HCT116 (cell line): ENCODE results near the gene UVRAG. TPM values are rescaled to one million over a fixed set of nuclear protein-coding genes. Genes with fewer than 3 reads are reported as not detected.

Experiments
- ATAC-seq: fragments of 200-7000 bp; cut with Tn5 transposase; 2 replicates; pipeline ENCODE4 v1.9.1; 2020; ENCODE audit warnings: mild to moderate bottlenecking, moderate library complexity
- BruUV-seq: library from RNA; stranded (reverse); fragments of 400-500 nt; replicated peaks from 2 replicates; lab custom pipeline; 2021; lab: Mats Ljungman, UMichigan
- CTCF ChIA-PET: fragments of 300-600 bp; sonication (Branson Sonifier 250); formaldehyde crosslinking; loops from one replicate; lab custom pipeline; 2021; ENCODE audit warnings: antibody characterized with exemption; lab: Charles Lee
- POLR2A ChIA-PET: fragments of 300-600, 350-600 bp; sonication (Branson Sonifier 250); formaldehyde crosslinking; loops from one replicate; lab custom pipeline; 2021; ENCODE audit warnings: antibody characterized with exemption; lab: Charles Lee
- RAD21 ChIA-PET, 2 experiments: fragments of 300-600 bp; sonication (Branson Sonifier 250); formaldehyde crosslinking; loops; one replicate each; lab custom pipeline; 2023; ENCODE audit warnings: low total read pairs in 2 of 2; ENCODE audit not compliant: uncharacterized antibody in 2 of 2, unreplicated experiment in 2 of 2, low non-redundant PET in 1 of 2; lab: Charles Lee
- DNase-seq: peaks from one replicate; pipeline ENCODE4 v3.0.0-alpha.2; 2010; ENCODE audit warnings: low read depth, low spot score
- H2AFZ ChIP-seq: fragments of 200-600 bp; shearing (Covaris generic), sonication (generic); 2 replicates; pipeline ENCODE4 v1.6.1; 2017; ENCODE audit warnings: low read depth, mixed run types, mixed read lengths, antibody characterized with exemption, low read length; ENCODE audit not compliant: poor library complexity, severe bottlenecking
- H3K27ac ChIP-seq: 2 replicates; pipeline ENCODE4 v1.5.1; 2012; ENCODE audit warnings: low read depth, low read length
- H3K27me3 ChIP-seq: fragments of 200-600 bp; sonication (generic); 2 replicates; pipeline ENCODE4 v1.6.1; 2016; ENCODE audit warnings: mixed run types, low read length, mixed read lengths; ENCODE audit not compliant: insufficient read depth
- H3K36me3 ChIP-seq, 2 experiments: fragments of 200-500 bp in 1 of 2; fragments of 200-600 bp in 1 of 2; sonication (Bioruptor generic) in 1 of 2; sonication (generic) in 1 of 2; 2 replicates each; pipeline versions ENCODE4 v1.5.1 to v1.6.1; 2014 to 2016; ENCODE audit warnings: low read length in 2 of 2, inconsistent platforms in 1 of 2, mixed read lengths in 1 of 2, mixed run types in 1 of 2; ENCODE audit not compliant: insufficient read depth in 2 of 2, control insufficient read depth in 1 of 2
- H3K4me1 ChIP-seq, 2 experiments: fragments of 200-600 bp in 1 of 2; sonication (generic) in 1 of 2; 2 replicates each; pipeline versions ENCODE4 v1.5.1 to v1.6.1; 2012 to 2017; ENCODE audit warnings: low read length in 2 of 2, inconsistent platforms in 1 of 2, mild to moderate bottlenecking in 1 of 2, mixed read lengths in 1 of 2, mixed run types in 1 of 2, moderate library complexity in 1 of 2; ENCODE audit not compliant: insufficient read depth in 2 of 2, control insufficient read depth in 1 of 2
- H3K4me2 ChIP-seq: fragments of 200-600 bp; sonication (generic); 2 replicates; pipeline ENCODE4 v1.6.1; 2017; ENCODE audit warnings: mixed run types, low read length, mixed read lengths
- H3K4me3 ChIP-seq, 2 experiments: fragments of 200-600 bp in 1 of 2; sonication (generic) in 1 of 2; replicated peaks in 1 of 2; 2 replicates each; pipeline ENCODE4 v1.5.1; 2011 to 2016; ENCODE audit warnings: low read length in 2 of 2, control low read depth in 1 of 2, low read depth in 1 of 2, mild to moderate bottlenecking in 1 of 2, mixed read lengths in 1 of 2, mixed run types in 1 of 2
- H3K79me2 ChIP-seq: fragments of 200-600 bp; sonication (generic); 2 replicates; pipeline ENCODE4 v1.6.1; 2017; ENCODE audit warnings: mild to moderate bottlenecking, mixed run types, low read length, moderate library complexity, mixed read lengths; ENCODE audit not compliant: insufficient read depth
- H3K9ac ChIP-seq: fragments of 200-600 bp; sonication (generic); 2 replicates; pipeline ENCODE4 v1.6.1; 2016; ENCODE audit warnings: low read length, mixed read lengths
- H3K9me2 ChIP-seq: fragments of 200-600 bp; sonication (generic), shearing (Covaris generic); 2 replicates; pipeline ENCODE4 v1.6.1; 2017; ENCODE audit warnings: mixed run types, mild to moderate bottlenecking, moderate library complexity; ENCODE audit not compliant: insufficient read depth
- H3K9me3 ChIP-seq, 2 experiments: fragments of 200-500 bp in 1 of 2; fragments of 200-600 bp in 1 of 2; sonication (Bioruptor generic) in 1 of 2; sonication (generic) in 1 of 2; 2 replicates each; pipeline ENCODE4 v1.6.1; 2014 to 2017; ENCODE audit warnings: low read length in 2 of 2, mixed read lengths in 2 of 2, inconsistent platforms in 1 of 2, low read depth in 1 of 2, mild to moderate bottlenecking in 1 of 2, mixed run types in 1 of 2, moderate library complexity in 1 of 2; ENCODE audit not compliant: control insufficient read depth in 1 of 2, insufficient read depth in 1 of 2
- H4K20me1 ChIP-seq: fragments of 200-600 bp; sonication (generic), shearing (Covaris generic); 2 replicates; pipeline ENCODE4 v1.6.1; 2017; ENCODE audit warnings: mixed run types, mild to moderate bottlenecking, moderate library complexity; ENCODE audit not compliant: insufficient read depth
- CEBPB ChIP-seq: IDR thresholded peaks from 2 replicates; pipeline ENCODE4 v1.6.1; 2012; ENCODE audit warnings: low read depth
- EZH2 ChIP-seq: fragments of 200-600 bp; sonication (generic); IDR thresholded peaks from 2 replicates; pipeline ENCODE4 v1.6.1; 2017; ENCODE audit warnings: antibody characterized with exemption, mixed run types
- FOSL1 ChIP-seq: IDR thresholded peaks from 2 replicates; pipeline ENCODE4 v1.6.1; 2012; ENCODE audit warnings: low read depth
- POLR2A ChIP-seq: IDR thresholded peaks from 2 replicates; pipeline ENCODE4 v1.7.0; 2011; ENCODE audit warnings: borderline replicate concordance; ENCODE audit not compliant: insufficient read depth, insufficient read length; ENCODE audit errors: extremely low read depth
- RAD21 ChIP-seq: IDR thresholded peaks from 2 replicates; pipeline ENCODE4 v1.6.1; 2012; ENCODE audit warnings: low read depth, mild to moderate bottlenecking
- SIN3A ChIP-seq: IDR thresholded peaks from 2 replicates; pipeline ENCODE4 v1.6.1; 2012; ENCODE audit warnings: low read depth
- SP1 ChIP-seq: IDR thresholded peaks from 2 replicates; pipeline ENCODE4 v1.6.1; 2012; ENCODE audit warnings: low read depth
- SRF ChIP-seq: IDR thresholded peaks from 2 replicates; pipeline ENCODE4 v1.6.1; 2012; ENCODE audit warnings: low read depth
- TCF7L2 ChIP-seq: IDR thresholded peaks from 2 replicates; pipeline ENCODE4 v1.7.0; 2011; ENCODE audit warnings: borderline replicate concordance, inconsistent platforms; ENCODE audit not compliant: insufficient read depth, insufficient read length; ENCODE audit errors: extremely low read depth
- YY1 ChIP-seq: IDR thresholded peaks from 2 replicates; pipeline ENCODE4 v1.6.1; 2011; ENCODE audit warnings: low read length, low read depth, moderate library complexity, mild to moderate bottlenecking; ENCODE audit not compliant: insufficient replicate concordance; ENCODE audit errors: extremely low read depth
- ZNF274 ChIP-seq: fragments of 200-500 bp; sonication (Bioruptor generic); IDR thresholded peaks from 2 replicates; pipeline ENCODE4 v1.6.1; 2014; ENCODE audit warnings: mild to moderate bottlenecking, low read depth, low read length, inconsistent platforms
- intact Hi-C: fragments of 100-400 bp; cut with micrococcal nuclease; formaldehyde crosslinking; loops from 2 replicates; pipeline ENCODE4 v1.10.0; 2022
- total RNA-seq: library from RNA; stranded (reverse); gene quantifications from one replicate; pipeline ENCODE4 v1.2.1, GENCODE V29; 2021; ENCODE audit not compliant: unreplicated experiment
- TF ChIP-seq, protein P1 (sequence below), 3 experiments: fragments of 200-600 bp in 1 of 3; sonication (generic) in 1 of 3; IDR thresholded peaks in 2 of 3; conservative IDR thresholded peaks in 1 of 3; 2 replicates each; pipeline ENCODE4 v1.5.1; 2012 to 2017; ENCODE audit warnings: low read depth in 2 of 3, low read length in 2 of 3, antibody characterized with exemption in 1 of 3, borderline replicate concordance in 1 of 3, control low read depth in 1 of 3, mild to moderate bottlenecking in 1 of 3, mixed read lengths in 1 of 3, mixed run types in 1 of 3, moderate library complexity in 1 of 3; ENCODE audit not compliant: insufficient read depth in 1 of 3
- TF ChIP-seq, protein P2 (sequence below): IDR thresholded peaks from 2 replicates; pipeline ENCODE4 v1.6.1; 2012
- TF ChIP-seq, protein P3 (sequence below): IDR thresholded peaks from 2 replicates; pipeline ENCODE4 v1.6.1; 2012; ENCODE audit warnings: low read depth

UVRAG gene
- total RNA-seq, 1 experiment from 2014 or later, result 12.3 TPM

DNA sequence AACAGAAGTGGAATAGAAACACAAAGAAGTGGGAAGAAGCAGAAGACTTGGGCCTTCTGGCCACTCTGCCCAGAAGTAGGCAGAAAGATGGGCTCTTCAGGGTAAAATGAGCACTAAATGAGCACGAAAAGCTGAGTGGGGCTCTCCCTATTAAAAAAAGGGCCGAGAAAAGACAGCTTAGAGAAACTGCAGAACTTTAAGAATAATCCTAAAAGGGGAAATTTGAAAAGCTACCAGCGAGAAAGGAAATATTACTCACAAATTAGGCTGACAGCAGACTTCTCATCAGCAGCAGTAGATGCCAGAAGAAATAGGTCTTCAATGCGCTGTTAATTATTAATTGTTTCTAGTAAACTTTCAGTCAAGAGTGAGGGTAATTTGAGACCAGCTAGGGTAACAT, 78.2 kb downstream of the UVRAG start:
- intact Hi-C loops, result no loop called here
- ATAC-seq, result no peak

More for the DNA sequence above, 78.2 kb downstream of the UVRAG start:
- no peaks in the 10 kb centered on the region for H3K4me1 ChIP-seq
- no peaks in the 10 kb centered on the region for H3K27me3 ChIP-seq
- no peak overlapping the region for H3K9ac ChIP-seq
- H3K36me3 ChIP-seq, result no peaks in the 10 kb centered on the region
- ChIA-PET RAD21 (no interaction called here), POLR2A (no interaction called here), CTCF (interaction anchor here (2.1 kb wide), 1 partner anchor 259 kb away, joined by 8 read pairs; no protein-coding TSS in a partner anchor)
- H3K27ac ChIP-seq, result no peak overlapping the region
- no peaks in the 10 kb centered on the region for H3K9me3 ChIP-seq
- no peaks in the 10 kb centered on the region for H3K9me2 ChIP-seq
- TF ChIP-seq POLR2A (no peak), RAD21 (no peak), ZNF274 (no peak), SRF (no peak), FOSL1 (no peak), CEBPB (no peak), TCF7L2 (no peak), YY1 (no peak), SIN3A (no peak), SP1 (no peak), EZH2 (no peak)
- TF ChIP-seq, protein P1, sequence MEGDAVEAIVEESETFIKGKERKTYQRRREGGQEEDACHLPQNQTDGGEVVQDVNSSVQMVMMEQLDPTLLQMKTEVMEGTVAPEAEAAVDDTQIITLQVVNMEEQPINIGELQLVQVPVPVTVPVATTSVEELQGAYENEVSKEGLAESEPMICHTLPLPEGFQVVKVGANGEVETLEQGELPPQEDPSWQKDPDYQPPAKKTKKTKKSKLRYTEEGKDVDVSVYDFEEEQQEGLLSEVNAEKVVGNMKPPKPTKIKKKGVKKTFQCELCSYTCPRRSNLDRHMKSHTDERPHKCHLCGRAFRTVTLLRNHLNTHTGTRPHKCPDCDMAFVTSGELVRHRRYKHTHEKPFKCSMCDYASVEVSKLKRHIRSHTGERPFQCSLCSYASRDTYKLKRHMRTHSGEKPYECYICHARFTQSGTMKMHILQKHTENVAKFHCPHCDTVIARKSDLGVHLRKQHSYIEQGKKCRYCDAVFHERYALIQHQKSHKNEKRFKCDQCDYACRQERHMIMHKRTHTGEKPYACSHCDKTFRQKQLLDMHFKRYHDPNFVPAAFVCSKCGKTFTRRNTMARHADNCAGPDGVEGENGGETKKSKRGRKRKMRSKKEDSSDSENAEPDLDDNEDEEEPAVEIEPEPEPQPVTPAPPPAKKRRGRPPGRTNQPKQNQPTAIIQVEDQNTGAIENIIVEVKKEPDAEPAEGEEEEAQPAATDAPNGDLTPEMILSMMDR (IDR thresholded peaks at IDR 0.05 in 2 of 3, conservative IDR thresholded peaks at IDR 0.05 in 1 of 3; ENCODE audit: borderline replicate concordance in 1 of 3, insufficient read depth in 1 of 3, low read depth in 2 of 3, low read length in 2 of 3), result no peak
- TF ChIP-seq, protein P2, sequence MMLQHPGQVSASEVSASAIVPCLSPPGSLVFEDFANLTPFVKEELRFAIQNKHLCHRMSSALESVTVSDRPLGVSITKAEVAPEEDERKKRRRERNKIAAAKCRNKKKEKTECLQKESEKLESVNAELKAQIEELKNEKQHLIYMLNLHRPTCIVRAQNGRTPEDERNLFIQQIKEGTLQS, result no peak
- TF ChIP-seq, protein P3, sequence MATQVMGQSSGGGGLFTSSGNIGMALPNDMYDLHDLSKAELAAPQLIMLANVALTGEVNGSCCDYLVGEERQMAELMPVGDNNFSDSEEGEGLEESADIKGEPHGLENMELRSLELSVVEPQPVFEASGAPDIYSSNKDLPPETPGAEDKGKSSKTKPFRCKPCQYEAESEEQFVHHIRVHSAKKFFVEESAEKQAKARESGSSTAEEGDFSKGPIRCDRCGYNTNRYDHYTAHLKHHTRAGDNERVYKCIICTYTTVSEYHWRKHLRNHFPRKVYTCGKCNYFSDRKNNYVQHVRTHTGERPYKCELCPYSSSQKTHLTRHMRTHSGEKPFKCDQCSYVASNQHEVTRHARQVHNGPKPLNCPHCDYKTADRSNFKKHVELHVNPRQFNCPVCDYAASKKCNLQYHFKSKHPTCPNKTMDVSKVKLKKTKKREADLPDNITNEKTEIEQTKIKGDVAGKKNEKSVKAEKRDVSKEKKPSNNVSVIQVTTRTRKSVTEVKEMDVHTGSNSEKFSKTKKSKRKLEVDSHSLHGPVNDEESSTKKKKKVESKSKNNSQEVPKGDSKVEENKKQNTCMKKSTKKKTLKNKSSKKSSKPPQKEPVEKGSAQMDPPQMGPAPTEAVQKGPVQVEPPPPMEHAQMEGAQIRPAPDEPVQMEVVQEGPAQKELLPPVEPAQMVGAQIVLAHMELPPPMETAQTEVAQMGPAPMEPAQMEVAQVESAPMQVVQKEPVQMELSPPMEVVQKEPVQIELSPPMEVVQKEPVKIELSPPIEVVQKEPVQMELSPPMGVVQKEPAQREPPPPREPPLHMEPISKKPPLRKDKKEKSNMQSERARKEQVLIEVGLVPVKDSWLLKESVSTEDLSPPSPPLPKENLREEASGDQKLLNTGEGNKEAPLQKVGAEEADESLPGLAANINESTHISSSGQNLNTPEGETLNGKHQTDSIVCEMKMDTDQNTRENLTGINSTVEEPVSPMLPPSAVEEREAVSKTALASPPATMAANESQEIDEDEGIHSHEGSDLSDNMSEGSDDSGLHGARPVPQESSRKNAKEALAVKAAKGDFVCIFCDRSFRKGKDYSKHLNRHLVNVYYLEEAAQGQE, result no peak
- BruUV-seq, result no TSS peak
- no peaks in the 10 kb centered on the region for H3K79me2 ChIP-seq
- no peaks in the 10 kb centered on the region for H4K20me1 ChIP-seq
- H2AFZ ChIP-seq, result no peak overlapping the region
- no peak overlapping the region for H3K4me2 ChIP-seq
- no peak overlapping the region for H3K4me3 ChIP-seq
- no peak for DNase-seq
